GM12891 (cell line): ENCODE results near the gene U2AF1.
"Not testable (repeated sequence)": the region's sequence is repeated elsewhere in the genome, so short reads cannot be mapped to it uniquely, and the experiment has no call there.

ENCODE experiments used
- POLR2A ChIP-seq: IDR thresholded peaks from 2 replicates; pipeline ENCODE4 v1.6.1; 2011; ENCODE audit warnings: low read depth, low read length, control low read depth
- POLR2AphosphoS5 ChIP-seq: IDR thresholded peaks from 2 replicates; pipeline ENCODE4 v1.6.1; 2011; ENCODE audit warnings: low read depth, low read length, control low read depth
- POU2F2 ChIP-seq: IDR thresholded peaks from 2 replicates; pipeline ENCODE4 v1.6.1; 2011; ENCODE audit warnings: low read depth, mild to moderate bottlenecking, control low read depth, low read length, moderate library complexity
- SPI1 ChIP-seq: IDR thresholded peaks from 2 replicates; pipeline ENCODE4 v1.6.1; 2011; ENCODE audit warnings: low read depth, low read length, control low read depth
- TAF1 ChIP-seq: IDR thresholded peaks from 2 replicates; pipeline ENCODE4 v1.6.1; 2011; ENCODE audit warnings: low read depth, low read length, control low read depth

GRCh38 chr21:43043291-43043690 lies 64.1 kb downstream of the U2AF1 start:
- not testable (repeated sequence) for TF ChIP-seq POLR2A, POLR2AphosphoS5, TAF1, SPI1, POU2F2
